Measurements from ENCODE around the gene STK39.

STK39 gene

DNA sequence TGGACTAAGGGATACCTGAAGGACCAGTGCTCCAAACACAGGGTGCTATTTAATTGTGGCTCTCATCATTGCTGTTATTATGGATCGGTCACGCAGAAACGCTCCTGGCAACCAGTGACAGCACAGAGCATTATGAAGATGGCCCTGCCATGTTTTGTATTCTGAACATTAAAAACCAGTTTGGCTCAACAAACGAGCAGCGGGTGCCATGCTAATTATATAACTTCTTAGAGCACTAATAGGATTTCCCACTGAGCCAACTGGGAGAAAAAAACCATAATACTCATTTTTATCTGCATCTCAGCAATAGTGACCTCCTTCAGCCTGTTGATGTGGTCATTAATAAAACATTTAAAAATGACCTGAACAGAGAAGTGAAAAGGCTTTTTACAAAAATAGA, 212.8 kb downstream of the STK39 start:
- no peak for DNase-seq

DNA sequence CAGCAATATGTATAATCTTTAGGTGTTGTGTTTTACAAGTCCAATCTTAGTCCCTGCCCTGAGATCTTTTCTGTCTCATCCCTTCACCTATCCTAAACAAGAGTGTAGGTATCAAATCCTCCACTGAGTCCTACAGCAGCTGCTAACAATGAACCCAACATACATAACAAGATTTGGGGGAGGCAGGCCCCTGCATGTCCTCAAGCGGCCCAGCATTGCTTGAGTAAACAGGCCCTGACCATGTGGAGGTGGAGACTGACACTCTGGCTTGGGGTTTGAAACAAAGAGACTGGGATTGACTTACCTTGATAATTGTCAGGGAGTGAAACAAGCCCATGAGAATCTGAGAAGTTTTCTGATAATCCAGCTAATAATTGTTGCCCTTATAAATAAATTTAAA, 213.4 kb downstream of the STK39 start:
- DNase-seq, result no peak

DNA sequence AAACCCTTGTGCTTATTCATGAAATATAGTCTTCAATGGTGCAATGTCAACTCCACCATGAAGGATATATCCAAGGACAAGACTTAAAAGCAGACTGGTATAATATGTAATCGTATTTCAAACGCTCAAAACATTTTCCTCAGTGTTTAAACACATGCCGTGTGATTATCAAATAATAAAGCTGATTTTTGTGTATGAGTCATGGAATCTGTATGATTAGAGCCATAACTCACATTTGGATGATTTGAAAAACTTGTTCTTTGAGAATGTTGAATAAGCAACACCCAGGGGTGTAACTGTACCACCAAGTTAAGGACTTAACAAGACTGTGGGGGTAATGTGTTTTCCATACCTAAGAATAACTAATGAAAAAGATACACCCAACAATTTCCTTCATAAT, 215.3 kb downstream of the STK39 start:
- DNase-seq, result no peak

DNA sequence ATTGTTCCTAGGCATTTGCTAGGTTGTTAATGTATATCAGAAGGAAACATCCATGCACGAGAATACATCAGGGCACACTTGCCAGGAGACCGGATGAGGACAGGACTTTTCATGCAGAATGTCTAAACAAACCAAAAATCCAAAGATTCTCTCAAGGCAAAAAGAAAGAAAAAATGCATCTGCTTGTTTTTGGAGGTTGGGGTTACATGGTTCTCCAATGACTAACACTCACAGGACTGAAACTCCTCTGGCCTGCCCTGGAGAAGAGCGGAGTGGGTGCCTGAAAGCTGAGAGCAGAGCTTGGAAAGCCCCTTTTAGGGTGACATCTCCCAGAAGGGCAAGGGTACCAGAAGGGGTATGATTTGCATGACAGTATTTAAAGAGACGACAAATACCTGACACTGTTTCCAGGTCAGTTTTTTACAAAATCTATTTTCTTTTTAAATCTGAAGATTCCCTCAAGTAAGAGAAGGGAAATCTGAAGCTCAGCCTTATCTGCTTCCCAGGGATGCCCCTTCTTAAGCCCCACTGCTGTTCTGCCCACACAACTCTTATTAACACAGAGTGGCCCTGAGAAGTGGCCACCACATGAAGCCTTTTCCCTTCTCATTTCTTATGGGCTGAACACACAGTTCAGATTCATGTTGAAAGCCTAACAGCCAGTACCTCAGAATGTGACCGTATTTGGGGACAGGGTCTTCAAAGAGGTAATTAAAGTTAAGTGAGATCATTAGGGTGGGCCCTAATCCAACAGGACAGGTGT, 216.4 kb downstream of the STK39 start:
- DNase-seq, result no peak

DNA sequence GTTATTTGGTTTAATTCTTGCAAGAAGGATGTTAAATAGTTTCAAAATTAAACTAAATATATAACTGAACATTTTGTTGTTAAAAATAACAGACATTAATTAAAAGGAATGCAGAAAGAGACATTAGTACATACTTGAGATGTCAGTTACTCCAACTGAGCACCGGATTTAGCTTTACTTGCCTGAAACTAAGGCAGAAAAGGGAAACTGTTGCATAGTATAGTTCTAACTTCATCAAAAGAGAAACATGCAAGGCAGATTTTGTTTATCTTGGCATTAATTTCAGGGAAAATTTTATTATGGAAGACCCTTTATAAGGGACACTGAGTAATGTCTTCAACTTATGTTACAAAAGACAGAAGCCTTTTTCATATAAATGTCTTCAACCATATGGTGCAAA, 218.3 kb downstream of the STK39 start:
- DNase-seq, result no peak

DNA sequence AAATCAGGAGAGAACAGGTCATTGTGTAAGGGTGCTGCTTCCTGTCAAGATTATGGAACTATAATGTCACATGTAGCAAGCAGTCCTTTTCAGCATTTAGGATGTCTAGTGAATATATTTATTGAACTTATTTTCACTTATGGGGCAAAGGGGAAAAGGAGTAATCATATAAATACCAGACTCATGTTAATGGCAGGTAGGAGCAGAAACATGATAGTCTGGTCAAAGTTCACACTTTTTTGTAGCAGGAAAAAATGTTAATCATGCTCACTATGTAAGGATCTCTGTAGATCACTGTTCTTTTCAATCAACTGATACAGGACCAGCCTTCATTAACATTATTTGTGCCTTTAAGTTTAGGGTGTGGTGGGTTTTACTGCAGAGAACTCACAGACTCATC, 219.0 kb downstream of the STK39 start:
- no peak for DNase-seq

DNA sequence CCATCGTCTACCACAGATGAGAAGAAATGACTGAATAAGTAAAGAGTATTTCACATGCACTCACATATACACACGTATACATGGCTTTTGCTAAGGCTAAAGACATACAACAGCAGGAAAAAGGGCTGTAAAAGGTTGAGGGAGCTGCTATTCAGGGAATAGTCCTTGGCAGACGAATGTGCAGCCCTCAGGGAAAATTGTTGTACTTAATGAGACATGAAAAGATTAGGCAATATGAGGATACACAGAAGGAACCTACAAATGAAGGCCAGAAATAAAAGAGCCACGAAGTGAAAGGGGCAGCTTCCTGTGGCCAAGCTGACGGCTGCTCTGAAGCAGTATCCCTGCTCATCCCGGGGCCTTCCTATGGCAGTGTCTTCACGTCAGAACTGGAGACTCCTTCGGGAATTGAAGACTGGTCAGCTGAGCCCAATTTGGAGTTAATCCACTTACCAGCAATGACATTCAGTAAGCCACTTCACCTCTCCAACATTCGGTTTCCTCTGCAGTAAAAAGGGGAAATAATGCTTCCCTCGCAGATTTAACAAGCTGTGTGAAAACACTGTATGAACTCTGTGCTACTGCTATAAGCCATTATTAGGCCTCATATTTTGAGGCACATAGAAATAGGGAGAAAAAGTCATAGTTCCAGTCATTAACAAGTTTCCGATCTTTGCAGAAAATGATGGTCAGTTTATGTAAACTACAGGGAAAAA, 221.8 kb downstream of the STK39 start:
- DNase-seq, result no peak

DNA sequence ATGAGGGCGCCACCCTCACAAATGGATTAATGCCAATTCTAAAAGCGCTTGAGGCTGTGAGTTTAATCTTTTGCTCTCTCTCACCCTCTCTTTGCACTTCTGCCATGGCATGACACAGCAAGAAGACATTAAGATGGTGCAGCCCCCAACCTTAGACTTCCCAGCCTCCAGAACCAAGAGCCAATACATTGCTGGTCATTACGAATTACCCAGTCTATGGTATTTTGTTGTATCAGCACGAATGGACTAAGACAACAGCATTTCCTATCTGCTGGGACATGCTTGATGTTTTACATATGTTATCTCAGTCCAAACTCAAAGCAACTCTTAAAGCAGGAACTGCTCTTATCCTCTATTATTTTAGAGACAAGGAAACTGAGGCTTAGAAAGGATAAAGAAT, 222.9 kb downstream of the STK39 start:
- no peak for DNase-seq

DNA sequence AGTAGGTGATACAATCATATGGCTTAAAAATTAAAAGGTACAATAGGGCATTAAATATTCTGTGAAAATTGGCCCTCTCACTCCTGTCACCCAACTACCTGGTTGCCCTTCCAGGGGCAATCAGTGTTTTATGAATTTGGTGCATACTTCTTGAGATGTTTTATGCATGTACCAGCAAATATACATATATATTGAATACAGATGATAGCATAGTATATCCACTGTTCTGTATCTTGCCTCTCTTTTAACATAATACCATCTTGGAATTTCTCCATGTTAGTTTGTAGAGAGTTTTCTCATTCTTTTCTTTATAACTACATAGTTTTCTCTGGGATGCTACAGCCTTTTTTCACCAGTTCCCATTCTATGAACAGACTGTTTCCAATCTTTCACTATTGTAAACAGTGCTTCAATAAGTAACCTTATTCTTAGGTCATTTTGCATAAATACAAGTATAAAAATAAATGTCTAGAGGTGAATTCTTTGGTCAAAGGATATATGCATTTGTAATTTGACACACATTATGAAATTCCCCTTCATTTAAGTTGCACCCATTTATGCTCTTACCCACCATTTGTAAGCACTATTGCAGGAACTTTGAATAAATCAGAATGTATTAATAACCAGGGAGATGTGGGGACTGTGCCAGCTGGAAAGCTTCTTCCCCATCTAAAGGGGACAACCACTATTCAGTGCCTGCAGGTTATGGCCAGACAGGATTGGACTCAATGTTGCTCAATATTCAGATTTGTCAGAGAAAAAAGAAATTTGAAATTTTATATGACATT, 225.4 kb downstream of the STK39 start:
- DNase-seq, result no peak

DNA sequence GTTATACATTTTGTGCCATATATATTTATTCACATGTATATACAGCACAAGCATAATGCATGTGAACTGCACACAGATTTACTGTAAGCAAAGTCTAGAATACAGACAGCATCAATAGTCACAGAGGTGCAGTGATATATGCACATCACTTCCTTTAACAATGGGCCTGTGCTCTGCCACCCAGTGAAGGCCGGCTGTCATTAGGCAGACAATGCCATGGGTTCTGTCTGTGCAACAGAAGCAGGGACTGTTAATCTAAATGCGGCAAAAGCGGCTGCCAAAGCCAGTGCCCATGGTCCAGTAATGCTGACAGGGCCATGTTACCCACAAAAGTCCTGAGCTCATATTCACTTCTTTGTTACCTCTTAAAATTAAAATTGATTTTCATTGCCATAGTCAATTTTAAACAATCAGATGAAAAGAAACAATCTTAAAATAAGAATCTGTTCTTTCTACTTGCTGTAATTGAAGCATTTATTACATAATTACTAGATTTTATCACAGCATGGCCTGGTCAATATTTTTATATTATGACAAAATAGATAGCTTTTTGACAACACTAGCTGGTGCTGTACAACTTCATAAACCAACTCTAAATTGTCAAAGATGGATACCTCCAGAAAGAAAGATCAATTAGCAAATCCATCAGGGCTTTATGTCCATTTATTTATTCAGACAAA, 232.0 kb downstream of the STK39 start:
- no peak for DNase-seq

DNA sequence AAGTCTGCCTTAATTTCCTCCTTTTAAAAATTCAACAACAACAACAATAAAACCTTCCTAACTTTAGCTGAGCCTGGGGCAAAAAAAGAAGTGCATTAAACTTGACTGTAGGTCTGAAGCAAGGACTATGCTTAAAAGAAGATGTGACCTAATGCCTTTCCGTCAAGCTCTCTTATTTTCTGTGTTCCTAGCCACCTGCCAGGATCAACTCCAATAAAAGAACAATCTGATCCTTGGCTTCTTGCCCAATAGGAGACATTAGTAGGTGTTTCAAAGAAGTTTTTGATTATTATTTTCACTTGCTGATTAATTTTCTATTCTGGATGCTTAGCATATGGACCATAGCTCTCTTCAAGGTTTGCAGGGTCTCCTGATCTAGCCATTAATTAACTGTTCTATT, 237.5 kb downstream of the STK39 start:
- DNase-seq, result no peak

DNA sequence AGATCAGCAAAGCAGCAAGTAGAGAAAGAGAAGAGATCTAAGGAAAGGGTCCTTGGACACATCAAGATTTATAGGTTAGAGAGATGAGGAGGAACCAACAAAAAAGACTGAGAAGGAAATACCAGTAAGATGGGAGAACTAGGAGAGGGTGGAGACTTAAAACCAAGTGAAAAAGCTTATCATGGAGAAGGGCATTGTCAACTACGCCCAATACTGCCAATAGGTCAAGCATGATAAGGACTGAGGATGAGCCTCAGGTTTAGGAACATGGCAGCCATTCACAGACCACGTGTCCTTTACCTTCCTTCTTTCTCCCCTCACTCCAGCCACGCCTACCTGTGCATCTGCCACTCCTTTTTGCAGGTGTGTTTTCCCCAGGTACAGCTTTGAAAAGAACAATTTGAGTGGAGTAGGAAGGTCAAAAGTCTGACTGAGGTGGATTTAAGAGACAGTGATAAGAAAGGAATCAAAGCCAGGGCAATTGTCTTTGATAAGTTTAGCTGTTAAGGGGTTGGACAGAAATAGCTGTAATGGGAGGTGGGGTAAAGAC, 238.7 kb downstream of the STK39 start:
- no peak for DNase-seq

DNA sequence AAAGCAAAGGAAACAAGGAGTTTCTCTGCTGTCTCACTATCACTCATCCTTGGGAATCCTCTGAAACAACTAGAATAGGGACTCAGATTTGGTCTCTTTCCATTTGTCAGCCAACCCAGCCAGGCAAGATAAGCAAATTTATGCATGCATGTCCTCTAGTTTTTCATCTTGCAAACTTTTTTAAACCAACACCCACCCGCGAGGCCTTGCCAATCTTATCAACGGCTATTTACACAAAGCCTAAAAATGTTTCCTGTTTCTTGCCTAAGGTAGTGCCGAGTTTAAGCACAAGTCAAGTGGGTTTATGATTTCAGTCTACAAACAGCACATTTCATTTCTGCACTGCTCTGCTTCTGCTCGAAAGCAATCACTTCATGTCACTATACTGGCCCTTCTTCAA, 240.9 kb downstream of the STK39 start:
- no peak for DNase-seq

DNA sequence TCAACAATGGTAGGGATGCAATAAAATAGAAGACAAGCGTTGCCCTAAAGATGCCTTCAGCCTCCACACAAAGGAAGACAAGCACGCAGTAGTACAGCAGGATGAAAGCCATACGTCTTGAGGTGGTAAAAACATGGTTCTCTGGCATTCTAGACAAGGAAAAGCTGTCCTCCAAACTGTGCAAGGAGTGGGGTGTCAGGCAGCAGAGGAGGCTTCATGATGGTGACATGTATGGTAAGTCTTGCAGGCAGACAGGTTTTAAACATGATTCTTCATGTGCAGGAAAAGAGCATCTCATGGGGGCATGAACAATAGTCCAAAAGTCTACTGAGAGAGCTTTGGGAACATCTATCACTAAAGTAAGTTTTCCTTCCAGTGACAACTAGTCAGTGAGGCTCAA, 241.8 kb downstream of the STK39 start:
- DNase-seq, result no peak

DNA sequence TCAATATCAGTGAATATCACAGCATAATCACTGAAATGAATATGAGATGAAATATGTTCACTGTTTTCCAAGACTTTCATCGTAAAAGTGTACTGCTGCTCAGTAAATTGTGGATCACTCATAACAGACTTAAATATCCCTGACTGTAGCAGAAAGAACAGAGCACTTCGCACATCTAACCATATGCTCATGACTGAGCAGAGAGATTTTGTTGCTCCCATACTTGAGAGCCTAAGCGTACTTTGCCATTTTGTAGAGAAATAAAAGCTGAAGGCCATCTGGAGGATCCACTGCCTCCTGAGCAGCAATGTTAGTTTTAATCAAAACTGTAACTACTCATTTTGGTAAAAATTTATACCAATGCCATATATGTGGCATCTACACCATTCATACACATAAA, 243.5 kb downstream of the STK39 start:
- no peak for DNase-seq

DNA sequence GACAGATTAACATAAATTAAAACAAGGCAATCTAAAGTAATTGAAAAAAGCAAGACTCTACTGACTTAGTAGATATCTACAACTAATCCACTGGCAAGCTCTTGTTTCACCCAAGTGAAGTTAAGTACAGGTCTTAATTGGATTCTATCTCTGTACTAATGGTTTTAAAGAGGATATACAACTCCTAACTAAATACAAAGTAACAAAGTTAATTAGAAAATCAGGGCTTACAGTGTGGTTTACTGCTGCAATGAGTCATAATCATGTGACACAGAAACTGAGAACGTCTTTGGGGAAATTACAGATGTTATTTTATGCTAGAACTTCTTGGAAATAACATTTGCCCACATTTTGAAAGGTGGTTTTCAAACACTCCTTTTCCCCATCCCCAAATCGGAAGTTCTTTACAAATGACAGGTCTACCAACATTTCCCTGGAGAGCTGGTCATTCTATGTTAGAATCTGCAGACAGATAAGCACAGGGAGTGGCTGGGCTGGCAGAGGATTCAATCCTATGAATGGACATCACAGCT, 245.3 kb downstream of the STK39 start:
- no peak for DNase-seq

DNA sequence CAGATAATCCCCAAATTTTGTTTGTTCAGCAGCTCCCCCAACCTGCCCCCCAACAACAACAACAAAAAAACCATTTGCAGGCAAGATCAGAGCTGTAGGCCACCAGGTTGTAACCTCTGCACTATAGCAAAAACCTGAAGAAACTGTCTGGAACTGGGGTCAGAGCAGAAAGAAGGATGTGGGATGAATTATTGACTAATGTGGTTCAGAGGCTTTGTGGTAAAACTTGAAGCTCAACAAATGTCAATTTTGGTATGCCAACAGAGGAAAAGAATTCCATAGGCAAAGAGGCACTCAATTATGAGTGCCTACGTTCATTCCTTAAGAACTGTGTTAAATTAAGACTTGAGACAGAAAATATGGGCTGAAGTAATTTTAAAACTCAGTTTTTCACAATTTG, 255.1 kb downstream of the STK39 start:
- DNase-seq, result no peak

DNA sequence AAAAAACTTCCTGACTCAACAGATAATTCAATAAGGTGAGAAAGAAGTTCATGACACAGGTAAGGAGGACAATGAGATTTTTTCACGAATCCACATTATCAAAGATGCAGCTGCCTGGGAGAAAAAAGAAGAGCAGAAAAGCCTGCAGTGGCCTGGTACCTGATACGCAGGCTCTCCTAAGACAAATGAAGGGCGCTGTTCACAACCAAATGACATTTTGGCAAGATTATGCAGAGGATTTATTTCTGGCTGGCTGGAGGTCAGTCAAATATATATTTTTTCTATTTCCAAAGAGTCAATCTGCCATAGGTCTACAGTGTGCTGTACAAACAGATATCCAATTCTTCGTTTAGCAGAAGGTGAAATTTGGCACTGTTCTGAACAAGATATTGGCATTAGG, 257.3 kb downstream of the STK39 start:
- no peak for DNase-seq

DNA sequence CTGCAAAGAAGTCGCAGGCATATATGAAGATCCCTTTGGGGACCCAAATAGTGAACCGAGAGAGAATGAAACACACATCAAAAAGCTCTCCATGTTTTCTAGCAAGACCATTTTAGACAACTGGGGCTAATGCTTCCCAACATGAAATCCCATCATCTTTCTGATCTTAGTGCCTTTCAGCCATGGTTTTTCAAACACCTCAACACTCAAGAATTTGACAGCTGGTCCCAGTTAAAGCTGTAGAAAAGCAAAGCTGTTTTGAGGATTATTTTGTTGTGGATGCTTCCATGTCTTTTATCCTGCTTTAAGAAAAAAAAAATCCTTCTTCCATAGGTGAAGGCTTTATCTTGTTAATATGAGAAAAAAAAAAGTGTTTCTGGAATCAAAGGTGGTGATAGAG, 259.1 kb downstream of the STK39 start:
- no peak for DNase-seq

DNA sequence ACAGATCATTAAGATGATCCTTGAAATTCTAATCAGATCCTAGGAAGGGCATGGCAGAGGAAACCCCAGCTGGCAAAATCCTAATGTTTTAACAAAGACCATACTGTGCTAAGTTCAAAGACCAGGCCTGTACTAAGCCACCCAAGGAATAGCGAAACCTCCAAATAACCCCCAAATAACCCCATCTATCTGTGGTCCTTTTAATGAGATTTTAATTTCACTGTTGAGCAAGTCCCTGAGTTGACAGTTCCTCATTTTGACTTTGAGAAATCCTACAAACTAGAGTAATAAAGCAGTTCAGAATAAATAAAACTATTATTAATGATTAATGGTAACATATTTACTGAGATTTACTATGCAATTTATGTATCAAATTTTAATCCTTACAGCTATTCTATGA, 259.8 kb downstream of the STK39 start:
- no peak for DNase-seq

DNA sequence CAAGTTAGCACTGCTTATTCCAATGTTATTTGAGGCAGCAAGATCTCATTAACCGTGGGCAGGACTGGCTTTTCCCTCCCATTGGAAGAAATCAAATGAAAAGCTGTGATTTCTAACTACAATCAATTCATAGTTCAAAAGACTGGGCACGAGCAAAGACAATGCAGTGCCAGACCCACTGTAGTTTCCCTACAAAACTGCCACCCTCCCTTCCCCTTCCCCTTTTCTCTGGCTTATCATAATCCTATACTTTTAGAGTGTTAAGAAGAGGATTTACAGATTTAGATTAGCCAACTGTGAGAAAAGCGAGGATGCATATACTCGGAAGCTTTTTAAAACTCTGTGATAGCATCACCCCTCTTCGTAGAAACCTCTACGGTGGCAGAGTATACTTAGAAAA, 260.4 kb downstream of the STK39 start:
- no peak for DNase-seq

DNA sequence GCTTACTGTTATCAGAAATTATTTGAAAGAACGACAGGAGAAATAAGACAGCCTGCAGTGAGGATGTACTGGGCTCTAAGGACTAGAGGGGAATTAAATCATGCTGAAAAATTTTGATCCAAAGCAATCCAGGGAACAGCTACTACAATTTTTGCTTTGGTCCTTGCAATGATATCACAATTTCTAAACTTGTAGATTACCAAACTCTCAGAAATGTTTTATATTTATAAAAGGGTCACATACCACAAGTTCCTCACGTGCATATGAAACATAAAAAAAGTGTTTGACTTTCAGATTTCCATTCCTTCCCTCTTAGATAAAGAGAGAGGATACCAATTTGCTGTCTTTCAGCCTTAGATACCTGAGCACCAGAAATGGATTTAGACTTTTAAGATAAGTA, 261.2 kb downstream of the STK39 start:
- DNase-seq, result no peak

DNA sequence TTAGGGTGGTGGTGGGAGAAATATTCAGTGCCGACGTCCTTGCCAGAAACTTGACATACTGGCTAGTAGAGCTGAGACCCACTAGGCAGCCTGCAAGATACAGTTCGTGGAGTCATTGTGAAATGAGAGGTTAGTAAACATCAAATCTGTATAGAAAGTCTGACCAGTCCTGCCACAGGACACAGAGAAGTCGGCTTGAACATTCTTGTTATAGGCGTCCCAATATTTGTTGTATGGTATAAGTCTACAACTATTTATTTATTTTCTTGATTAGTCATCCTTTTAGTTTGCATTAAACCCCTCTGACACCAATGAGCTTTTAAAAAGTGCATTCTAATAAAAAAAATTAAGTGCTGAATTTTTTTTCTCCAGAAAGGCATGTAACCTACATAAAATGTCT, 265.4 kb downstream of the STK39 start:
- DNase-seq, result no peak

All from NK-92 treated with Interleukin-12 subunit alpha and Interleukin-12 subunit beta, amount 100 ng/mL, for 24 hours (cell line).